KG1 (cell line): ENCODE data around the gene MUSTN1.

Experiments
- DNase-seq: peaks from one replicate; lab custom pipeline; 2025; lab: John Stamatoyannopoulos, UW

The MUSTN1 gene

GRCh38 chr3:52801839-52802238, 33.0 kb downstream of the MUSTN1 start:
- no peak for DNase-seq

GRCh38 chr3:52800079-52800478, 34.7 kb downstream of the MUSTN1 start:
- no peak for DNase-seq

- DNase-seq, result no peak
Measured at GRCh38 chr3:52798978-52799476, 35.8 kb downstream of the MUSTN1 start.

- no peak for DNase-seq
Measured at GRCh38 chr3:52798376-52798977, 36.3 kb downstream of the MUSTN1 start.

- DNase-seq, result no peak
Measured at GRCh38 chr3:52796411-52796810, 38.4 kb downstream of the MUSTN1 start.

GRCh38 chr3:52795298-52795900, 39.4 kb downstream of the MUSTN1 start:
- DNase-seq, result no peak

- no peak for DNase-seq
Measured at GRCh38 chr3:52794612-52795099, 40.2 kb downstream of the MUSTN1 start, which contains the start of gene ITIH3. Gene ITIH3, plus strand, starts transcription at chr3:52794796. Its CDS starts 8 bp downstream, at chr3:52794804.

GRCh38 chr3:52793702-52794611, 40.9 kb downstream of the MUSTN1 start:
- no peak for DNase-seq

- no peak for DNase-seq
Measured at GRCh38 chr3:52792961-52793695, 41.7 kb downstream of the MUSTN1 start.

- DNase-seq, result no peak
Measured at GRCh38 chr3:52792413-52792812, 42.4 kb downstream of the MUSTN1 start.

- no peak for DNase-seq
Measured at GRCh38 chr3:52791928-52792327, 42.9 kb downstream of the MUSTN1 start.

- no peak for DNase-seq
Measured at GRCh38 chr3:52791366-52791765, 43.5 kb downstream of the MUSTN1 start.

GRCh38 chr3:52790741-52791140, 44.1 kb downstream of the MUSTN1 start:
- DNase-seq, result no peak

- no peak for DNase-seq
Measured at GRCh38 chr3:52790337-52790736, 44.5 kb downstream of the MUSTN1 start.

- DNase-seq, result no peak
Measured at GRCh38 chr3:52789746-52790040, 45.1 kb downstream of the MUSTN1 start.

- DNase-seq, result no peak
Measured at GRCh38 chr3:52788890-52789745, 45.7 kb downstream of the MUSTN1 start.

GRCh38 chr3:52787672-52788625, 46.9 kb downstream of the MUSTN1 start:
- no peak for DNase-seq

- no peak for DNase-seq
Measured at GRCh38 chr3:52787246-52787645, 47.6 kb downstream of the MUSTN1 start.

GRCh38 chr3:52786330-52787215, 48.2 kb downstream of the MUSTN1 start:
- DNase-seq, result no peak
